ENCODE results near the gene MRPS18A. TPM values are rescaled to one million over a fixed set of nuclear protein-coding genes. Genes with fewer than 3 reads are reported as not detected.

MRPS18A gene
- total and polyA plus RNA-seq, 9 of the 15 experiments (the other 6 are each of a cell fraction or from before 2014, with no cell fraction given), result 87.5 to 243 (median 125) TPM

DNA sequence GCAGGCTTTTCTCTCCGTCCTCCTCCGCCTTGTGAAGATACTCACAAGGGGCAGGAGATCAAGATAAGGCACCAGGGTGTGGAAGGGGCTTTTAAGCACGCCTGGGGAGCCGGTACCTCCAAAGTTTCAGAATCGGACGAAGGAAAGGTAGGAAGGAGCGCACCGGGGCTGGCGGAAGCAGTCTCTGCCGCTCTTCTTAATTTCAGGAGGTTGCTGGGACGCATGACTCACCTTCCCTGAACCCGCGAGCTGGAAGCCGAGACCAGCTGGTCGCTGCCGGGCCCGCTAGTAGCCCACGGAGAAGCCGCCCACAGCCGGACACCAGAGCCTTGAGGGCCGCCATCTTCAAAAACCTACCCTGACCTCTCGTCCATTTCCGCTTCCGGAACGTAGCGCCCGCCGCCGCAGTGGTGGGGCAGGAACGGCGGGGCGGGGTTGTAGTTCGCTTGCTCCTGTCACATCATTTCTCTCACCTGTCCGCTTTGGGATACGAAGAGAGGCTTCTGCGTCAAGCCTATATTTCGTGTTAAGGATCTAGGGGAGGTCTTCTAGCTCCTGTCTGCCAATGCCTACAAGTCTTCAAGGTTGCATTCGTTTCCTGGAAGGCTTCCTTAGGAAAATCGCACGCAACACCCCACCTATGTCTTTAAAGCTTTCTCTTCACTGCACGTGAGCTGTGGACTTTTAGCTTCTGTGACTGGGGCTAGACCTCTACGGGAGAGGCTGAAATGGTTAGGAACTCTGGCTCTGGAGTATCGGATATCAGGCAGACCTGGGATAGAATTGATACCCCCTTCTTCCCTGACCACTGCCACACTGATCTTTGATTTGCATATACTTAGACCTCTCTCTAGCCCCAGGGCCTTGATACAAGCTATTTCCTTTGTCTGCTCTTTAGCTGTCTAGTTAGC is at the start of gene MRPS18A (continued):
- no peak for TF ChIP-seq MEF2A (IDR thresholded peaks at IDR 0.05; ENCODE audit: control insufficient read depth, low read depth, low read length)
- TF ChIP-seq TSC22D4 (tag; IDR thresholded peaks at IDR 0.05), result no peak
- no peak for TF ChIP-seq RHOXF2B (CRISPR knock-in tag; conservative IDR thresholded peaks at IDR 0.05)
- TF ChIP-seq ESRRB (CRISPR knock-in tag; IDR thresholded peaks at IDR 0.05; ENCODE audit: borderline replicate concordance), result no peak
- TF ChIP-seq ZBTB7A (IDR thresholded peaks at IDR 0.05; ENCODE audit: borderline replicate concordance, control insufficient read depth, low read depth, low read length), result peak; percentile 54; the same call in 1 of the 2 replicates
- TF ChIP-seq IFI16 (CRISPR knock-in tag; IDR thresholded peaks at IDR 0.05), result no peak
- TF ChIP-seq ZNF696 (CRISPR knock-in tag; conservative IDR thresholded peaks at IDR 0.05), result no peak
- TF ChIP-seq ZBTB17 (CRISPR knock-in tag; IDR thresholded peaks at IDR 0.05), result 0 out of 2 replicates have a peak, but pooled peaks have one; percentile 43
- TF ChIP-seq SMAD3 (CRISPR knock-in tag; conservative IDR thresholded peaks at IDR 0.05), result no peak
- TF ChIP-seq PTTG1 (tag; IDR thresholded peaks at IDR 0.05; ENCODE audit: low read depth), result peak; percentile 47; the same call in 1 of the 2 replicates
- no peak for TF ChIP-seq HEY1 (CRISPR knock-in tag; IDR thresholded peaks at IDR 0.05; ENCODE audit: borderline replicate concordance)
- TF ChIP-seq ZNF589 (CRISPR knock-in tag; IDR thresholded peaks at IDR 0.05; ENCODE audit: low read depth), result no peak
- no peak for TF ChIP-seq BRD4 (IDR thresholded peaks at IDR 0.05)
- no peak for TF ChIP-seq GATA2 (CRISPR knock-in tag; IDR thresholded peaks at IDR 0.05)
- TF ChIP-seq ZNF133 (CRISPR knock-in tag; IDR thresholded peaks at IDR 0.05), result no peak
- peak; percentile 54 for TF ChIP-seq CCNT2 (IDR thresholded peaks at IDR 0.05; ENCODE audit: borderline replicate concordance, extremely low read depth, insufficient read length, low read depth, low read length)
- no peak for TF ChIP-seq ZNF780A (CRISPR knock-in tag; IDR thresholded peaks at IDR 0.05)
- TF ChIP-seq SRSF9 (IDR thresholded peaks at IDR 0.05; ENCODE audit: borderline replicate concordance, low read depth, low read length), result no peak
- TF ChIP-seq ILK (tag; IDR thresholded peaks at IDR 0.05; ENCODE audit: borderline replicate concordance, low read depth), result no peak
- peak; percentile 70 for TF ChIP-seq RBM25 (IDR thresholded peaks at IDR 0.05; ENCODE audit: low read depth, low read length, severe bottlenecking)
- no peak for TF ChIP-seq ZNF217 (CRISPR knock-in tag; IDR thresholded peaks at IDR 0.05)
- TF ChIP-seq ZNF212 (CRISPR knock-in tag; IDR thresholded peaks at IDR 0.05), result no peak
- TF ChIP-seq ZNF77 (CRISPR knock-in tag; IDR thresholded peaks at IDR 0.05), result no peak
- peak; percentile 68 for TF ChIP-seq BHLHE40 (IDR thresholded peaks at IDR 0.05; ENCODE audit: low read length)
- no peak for TF ChIP-seq ZBED1 (IDR thresholded peaks at IDR 0.05)
- TF ChIP-seq KDM5B (IDR thresholded peaks at IDR 0.05; ENCODE audit: insufficient replicate concordance, low read depth, low read length), result peak; percentile 88
- TF ChIP-seq PRMT5 (CRISPR knock-in tag; IDR thresholded peaks at IDR 0.05), result no peak
- TF ChIP-seq, protein P1, sequence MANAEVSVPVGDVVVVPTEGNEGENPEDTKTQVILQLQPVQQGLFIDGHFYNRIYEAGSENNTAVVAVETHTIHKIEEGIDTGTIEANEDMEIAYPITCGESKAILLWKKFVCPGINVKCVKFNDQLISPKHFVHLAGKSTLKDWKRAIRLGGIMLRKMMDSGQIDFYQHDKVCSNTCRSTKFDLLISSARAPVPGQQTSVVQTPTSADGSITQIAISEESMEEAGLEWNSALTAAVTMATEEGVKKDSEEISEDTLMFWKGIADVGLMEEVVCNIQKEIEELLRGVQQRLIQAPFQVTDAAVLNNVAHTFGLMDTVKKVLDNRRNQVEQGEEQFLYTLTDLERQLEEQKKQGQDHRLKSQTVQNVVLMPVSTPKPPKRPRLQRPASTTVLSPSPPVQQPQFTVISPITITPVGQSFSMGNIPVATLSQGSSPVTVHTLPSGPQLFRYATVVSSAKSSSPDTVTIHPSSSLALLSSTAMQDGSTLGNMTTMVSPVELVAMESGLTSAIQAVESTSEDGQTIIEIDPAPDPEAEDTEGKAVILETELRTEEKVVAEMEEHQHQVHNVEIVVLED (CRISPR knock-in tag; IDR thresholded peaks at IDR 0.05), result peak; percentile 53; the same call in 1 of the 2 replicates
- TF ChIP-seq EP400 (IDR thresholded peaks at IDR 0.05), result peak; percentile 60
- no peak for TF ChIP-seq HNRNPK (IDR thresholded peaks at IDR 0.05; ENCODE audit: low read depth, low read length, poor library complexity, severe bottlenecking)
